ENCODE measurements around the gene JDP2.

Gene JDP2

GRCh38 chr14:75429562-75429961 lies 1.7 kb downstream of the JDP2 start:
- no peaks in the 10 kb centered on the region for H3K9me2 ChIP-seq (ENCODE audit: low read depth, low read length)
- peak overlapping the region; percentile 84 for H3K27ac ChIP-seq (ENCODE audit: low read depth, low read length, poor library complexity, severe bottlenecking)
- TF ChIP-seq CTCF (IDR thresholded peaks at IDR 0.05; ENCODE audit: low read length) (no peak), EZH2 (IDR thresholded peaks at IDR 0.05; ENCODE audit: borderline replicate concordance, low read length) (no peak)
- H3K4me3 ChIP-seq (ENCODE audit: low read depth, low read length, poor library complexity, severe bottlenecking) = peak overlapping the region; percentile 84
- peaks cover 61% of the 10 kb centered on the region for H3K4me1 ChIP-seq (ENCODE audit: insufficient read depth, low read length, severe bottlenecking)
- H4K20me1 ChIP-seq (ENCODE audit: insufficient read depth, low read length) = no peaks in the 10 kb centered on the region
- no peaks in the 10 kb centered on the region for H3K9me3 ChIP-seq (ENCODE audit: low read length)
- H3K79me2 ChIP-seq (ENCODE audit: insufficient read depth, low read length) = peaks cover 24% of the 10 kb centered on the region
- H3K4me2 ChIP-seq (ENCODE audit: low read length) = peak overlapping the region; percentile 71
- H3F3A ChIP-seq (ENCODE audit: insufficient read depth, low read length) = no peaks in the 10 kb centered on the region
- no peaks in the 10 kb centered on the region for H3K27me3 ChIP-seq (ENCODE audit: insufficient read depth, low read length)
- H2AFZ ChIP-seq (ENCODE audit: low read length) = no peak overlapping the region
- peak overlapping the region; percentile 91 for H3K9ac ChIP-seq (ENCODE audit: low read length)
- peaks cover 31% of the 10 kb centered on the region for H3K36me3 ChIP-seq (ENCODE audit: insufficient read depth, low read length)

DNA sequence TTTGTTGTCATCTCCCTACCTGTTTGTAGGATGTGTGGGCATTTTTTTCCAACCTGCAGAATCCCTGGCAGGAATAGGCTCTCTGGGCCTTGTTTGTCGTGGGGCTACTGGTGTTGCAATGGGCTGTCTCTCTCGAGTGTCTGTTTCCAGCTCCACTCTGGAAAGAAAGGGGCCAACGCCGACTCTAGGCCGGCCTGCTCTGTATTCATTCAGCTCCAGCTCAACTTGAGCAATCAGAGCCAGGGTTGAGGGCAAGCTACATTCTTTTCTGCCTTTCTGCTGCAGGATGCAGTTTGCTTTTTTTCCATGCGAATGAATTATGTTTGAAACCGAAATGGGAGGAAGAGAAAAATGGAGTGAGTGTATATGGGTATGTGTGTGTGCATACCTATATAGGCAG lies 2.3 kb downstream of the JDP2 start:
- Histone ChIP-seq H3K79me2 (ENCODE audit: insufficient read depth, low read length) (peaks cover 24% of the 10 kb centered on the region), H3K4me1 (ENCODE audit: insufficient read depth, low read length, severe bottlenecking) (peaks cover 66% of the 10 kb centered on the region), H3K27ac (ENCODE audit: low read depth, low read length, poor library complexity, severe bottlenecking) (peak overlapping the region; percentile 84), H3K36me3 (ENCODE audit: insufficient read depth, low read length) (peaks cover 37% of the 10 kb centered on the region), H3K9me3 (ENCODE audit: low read length) (no peaks in the 10 kb centered on the region), H4K20me1 (ENCODE audit: insufficient read depth, low read length) (no peaks in the 10 kb centered on the region), H3K9me2 (ENCODE audit: low read depth, low read length) (no peaks in the 10 kb centered on the region), H3K9ac (ENCODE audit: low read length) (peak overlapping the region; percentile 91; the same call in 1 of the 2 replicates), H3K4me2 (ENCODE audit: low read length) (peak overlapping the region; percentile 71), H3F3A (ENCODE audit: insufficient read depth, low read length) (no peaks in the 10 kb centered on the region), H2AFZ (ENCODE audit: low read length) (no peak overlapping the region), H3K27me3 (ENCODE audit: insufficient read depth, low read length) (no peaks in the 10 kb centered on the region), H3K4me3 (ENCODE audit: low read depth, low read length, poor library complexity, severe bottlenecking) (peak overlapping the region; percentile 84)
- TF ChIP-seq EZH2 (IDR thresholded peaks at IDR 0.05; ENCODE audit: borderline replicate concordance, low read length) = no peak
- no peak for TF ChIP-seq CTCF (IDR thresholded peaks at IDR 0.05; ENCODE audit: low read length)

GRCh38 chr14:75430526-75430925 lies 2.7 kb downstream of the JDP2 start:
- H3F3A ChIP-seq (ENCODE audit: insufficient read depth, low read length) = no peaks in the 10 kb centered on the region
- no peaks in the 10 kb centered on the region for H3K27me3 ChIP-seq (ENCODE audit: insufficient read depth, low read length)
- peaks cover 24% of the 10 kb centered on the region for H3K79me2 ChIP-seq (ENCODE audit: insufficient read depth, low read length)
- peaks cover 70% of the 10 kb centered on the region for H3K4me1 ChIP-seq (ENCODE audit: insufficient read depth, low read length, severe bottlenecking)
- peaks cover 40% of the 10 kb centered on the region for H3K36me3 ChIP-seq (ENCODE audit: insufficient read depth, low read length)
- no peaks in the 10 kb centered on the region for H3K9me2 ChIP-seq (ENCODE audit: low read depth, low read length)
- H3K4me3 ChIP-seq (ENCODE audit: low read depth, low read length, poor library complexity, severe bottlenecking) = peak overlapping the region; percentile 84
- peak overlapping the region; percentile 84 for H3K27ac ChIP-seq (ENCODE audit: low read depth, low read length, poor library complexity, severe bottlenecking)
- H3K4me2 ChIP-seq (ENCODE audit: low read length) = peak overlapping the region; percentile 71
- TF ChIP-seq CTCF (IDR thresholded peaks at IDR 0.05; ENCODE audit: low read length) (peak; percentile 6; the same call in 1 of the 2 replicates), EZH2 (IDR thresholded peaks at IDR 0.05; ENCODE audit: borderline replicate concordance, low read length) (no peak)
- no peak overlapping the region for H2AFZ ChIP-seq (ENCODE audit: low read length)
- no peaks in the 10 kb centered on the region for H3K9me3 ChIP-seq (ENCODE audit: low read length)
- H4K20me1 ChIP-seq (ENCODE audit: insufficient read depth, low read length) = no peaks in the 10 kb centered on the region
- peak overlapping the region; percentile 91; the same call in 1 of the 2 replicates for H3K9ac ChIP-seq (ENCODE audit: low read length)

All from OCI-LY1 (cell line).